DMS53 treated with DMSO at 0.1 percent for 48 hours (cell line): Measurements from ENCODE around the gene NOP16.
A peak's percentile ranks its signal among the peaks of the same experiment; 100 is the strongest.

Experiments
- DNase-seq: peaks from one replicate; lab custom pipeline; 2025; ENCODE audit not compliant: unreplicated experiment; lab: John Stamatoyannopoulos, UW

NOP16 gene

GRCh38 chr5:176388003-176388443 lies 375 bp downstream of the NOP16 start:
- no peak for DNase-seq

GRCh38 chr5:176387384-176387925 lies 943 bp downstream of the NOP16 start:
- no peak for DNase-seq

GRCh38 chr5:176386491-176386890 lies 1.9 kb downstream of the NOP16 start:
- DNase-seq = no peak

GRCh38 chr5:176384991-176385390 lies 3.4 kb downstream of the NOP16 start:
- DNase-seq = no peak

DNA sequence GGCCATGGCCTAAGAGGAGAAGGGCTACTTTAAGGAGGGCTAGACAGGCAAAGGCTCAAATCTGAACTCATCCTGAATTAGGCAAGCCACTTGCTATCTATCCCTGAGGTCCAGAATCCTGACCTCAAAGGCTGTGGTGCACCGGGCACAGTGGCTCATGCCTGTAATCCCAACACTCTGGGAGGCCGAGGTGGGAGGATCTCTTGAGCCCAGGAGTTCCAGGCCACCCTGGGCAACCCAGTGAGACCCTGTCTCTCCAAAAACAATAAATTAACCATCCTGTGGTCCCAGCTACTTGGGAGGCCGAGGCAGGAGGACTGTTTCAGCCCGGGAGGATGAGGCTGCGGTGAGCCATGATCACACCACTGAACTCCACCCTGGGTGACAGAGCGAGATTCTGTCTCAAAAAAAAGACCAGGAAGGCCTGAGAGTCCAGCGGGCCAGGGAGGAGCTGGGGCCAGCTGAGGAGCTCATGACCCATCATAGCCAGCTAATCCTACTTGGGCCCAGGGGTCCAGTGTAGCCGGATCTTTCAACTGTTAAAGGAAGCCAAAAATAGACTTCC lies 4.0 kb downstream of the NOP16 start:
- DNase-seq = no peak

DNA sequence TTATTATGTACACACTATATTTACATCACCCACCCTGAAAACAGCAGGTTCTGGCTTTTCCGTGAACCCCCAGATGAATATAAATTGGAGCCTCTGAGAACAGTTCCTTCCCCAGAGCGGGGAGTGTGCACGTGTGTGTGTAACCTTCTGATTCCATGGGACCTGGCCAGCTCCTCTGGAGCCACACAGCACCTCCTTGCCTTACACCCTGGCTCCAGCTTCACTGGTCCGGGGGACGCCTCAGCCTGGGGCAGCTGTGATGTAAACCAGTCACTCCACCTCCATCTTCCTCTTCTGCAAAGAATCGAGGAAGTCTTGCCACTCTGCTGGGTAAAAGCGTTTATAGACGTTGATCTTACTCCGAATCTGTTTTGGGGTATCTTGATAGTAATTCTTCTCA lies 4.4 kb downstream of the NOP16 start:
- no peak for DNase-seq

DNA sequence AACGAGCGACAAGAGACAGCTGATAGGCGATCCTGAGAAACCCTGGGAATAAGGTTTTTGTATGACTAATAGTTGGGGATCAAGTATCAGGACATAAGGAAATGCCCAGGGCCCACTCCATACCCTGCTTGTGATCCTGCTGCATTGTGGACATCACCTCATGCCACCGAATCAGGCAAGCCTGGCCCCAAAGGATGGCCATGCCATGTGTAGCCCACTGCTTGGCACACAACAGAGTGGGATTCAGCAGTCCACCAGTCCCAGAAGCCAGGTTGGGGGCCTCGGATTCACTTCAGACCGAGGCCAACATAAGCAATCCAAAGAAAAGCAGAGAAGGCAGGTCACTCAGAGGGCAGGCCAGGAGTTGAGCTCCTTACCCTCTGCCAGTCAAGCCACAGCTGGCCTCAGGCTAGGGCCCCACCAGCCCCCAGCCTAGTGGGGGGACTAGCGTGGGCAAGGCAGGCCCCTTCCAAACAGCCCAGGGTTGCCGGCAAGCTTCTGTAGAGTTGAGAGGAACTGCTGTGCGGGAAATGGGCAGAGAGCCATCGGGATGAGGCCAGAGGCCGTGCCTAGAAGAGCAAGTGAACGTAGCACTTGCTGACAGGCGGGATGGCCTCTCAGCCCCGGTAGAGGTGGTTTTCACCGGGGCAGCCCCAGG lies 5.0 kb downstream of the NOP16 start:
- no peak for DNase-seq

GRCh38 chr5:176382721-176383120 lies 5.7 kb downstream of the NOP16 start:
- no peak for DNase-seq

GRCh38 chr5:176381979-176382378 lies 6.4 kb downstream of the NOP16 start:
- no peak for DNase-seq

DNA sequence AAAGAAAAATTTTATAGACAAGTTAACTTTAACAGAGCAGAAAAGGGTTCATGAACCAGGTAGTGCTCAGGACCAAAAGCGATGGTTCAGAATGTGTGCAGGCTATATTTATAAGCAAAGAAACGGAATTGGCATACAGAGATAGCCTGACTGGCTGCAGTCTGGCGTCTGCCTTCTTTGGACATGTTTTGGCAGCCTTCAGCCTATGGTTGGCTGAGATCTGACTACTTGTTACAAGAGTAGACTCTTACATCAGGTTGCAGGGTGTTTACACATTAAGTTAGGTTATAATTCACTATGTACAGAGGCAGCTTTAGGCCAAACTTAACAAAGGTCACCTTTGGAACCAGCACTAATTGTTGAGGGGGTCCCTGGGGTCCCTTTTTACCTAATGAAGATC lies 7.0 kb downstream of the NOP16 start:
- no peak for DNase-seq

- DNase-seq = no peak
Observed at GRCh38 chr5:176379881-176380280, 8.5 kb downstream of the NOP16 start.

GRCh38 chr5:176373100-176373818 lies 15.1 kb downstream of the NOP16 start:
- DNase-seq = no peak

DNA sequence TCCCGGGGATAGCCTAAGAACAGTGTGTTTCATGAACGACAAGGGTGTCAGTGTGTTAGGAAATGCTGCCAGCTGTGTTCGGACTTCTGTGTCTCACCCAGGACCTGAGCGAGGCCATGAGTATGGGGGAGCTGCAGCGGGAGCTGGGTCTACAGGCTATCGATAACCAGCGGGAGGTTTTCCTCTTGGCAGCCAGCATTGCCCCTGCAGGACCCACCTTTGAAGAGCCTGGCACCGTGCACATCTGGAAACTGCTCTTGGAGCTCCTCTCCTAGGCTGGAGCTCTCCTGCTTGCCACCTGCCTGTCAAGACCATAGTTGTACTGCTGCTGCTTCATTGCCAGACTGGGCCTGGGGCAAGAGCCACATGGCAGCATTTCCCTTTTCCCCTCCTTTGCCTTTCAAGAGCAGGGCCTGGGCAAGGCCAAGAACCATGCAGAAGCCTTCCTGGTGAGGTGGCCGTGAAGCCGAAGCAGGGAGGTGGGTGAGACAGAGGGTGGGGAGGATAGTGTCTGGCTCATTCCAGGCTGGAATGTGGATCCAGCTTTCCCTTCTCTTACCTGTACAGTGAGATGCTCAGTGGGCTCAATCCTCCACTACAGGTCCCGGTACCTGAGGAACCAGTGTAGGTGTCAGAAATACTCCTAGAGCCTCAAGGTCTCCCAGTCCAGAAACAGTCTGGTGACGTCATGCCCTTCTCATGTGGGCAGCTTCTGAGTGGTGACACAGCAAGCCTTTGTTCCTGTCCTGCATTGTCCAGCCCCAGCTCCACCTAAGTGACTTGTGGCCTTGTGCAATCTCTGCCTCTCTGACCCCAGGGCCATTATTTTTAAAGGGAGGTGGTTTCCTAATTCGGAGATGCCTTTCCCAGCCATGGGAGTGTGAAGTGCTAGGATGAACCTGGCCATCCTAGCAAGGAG lies 16.5 kb downstream of the NOP16 start:
- DNase-seq = no peak

DNA sequence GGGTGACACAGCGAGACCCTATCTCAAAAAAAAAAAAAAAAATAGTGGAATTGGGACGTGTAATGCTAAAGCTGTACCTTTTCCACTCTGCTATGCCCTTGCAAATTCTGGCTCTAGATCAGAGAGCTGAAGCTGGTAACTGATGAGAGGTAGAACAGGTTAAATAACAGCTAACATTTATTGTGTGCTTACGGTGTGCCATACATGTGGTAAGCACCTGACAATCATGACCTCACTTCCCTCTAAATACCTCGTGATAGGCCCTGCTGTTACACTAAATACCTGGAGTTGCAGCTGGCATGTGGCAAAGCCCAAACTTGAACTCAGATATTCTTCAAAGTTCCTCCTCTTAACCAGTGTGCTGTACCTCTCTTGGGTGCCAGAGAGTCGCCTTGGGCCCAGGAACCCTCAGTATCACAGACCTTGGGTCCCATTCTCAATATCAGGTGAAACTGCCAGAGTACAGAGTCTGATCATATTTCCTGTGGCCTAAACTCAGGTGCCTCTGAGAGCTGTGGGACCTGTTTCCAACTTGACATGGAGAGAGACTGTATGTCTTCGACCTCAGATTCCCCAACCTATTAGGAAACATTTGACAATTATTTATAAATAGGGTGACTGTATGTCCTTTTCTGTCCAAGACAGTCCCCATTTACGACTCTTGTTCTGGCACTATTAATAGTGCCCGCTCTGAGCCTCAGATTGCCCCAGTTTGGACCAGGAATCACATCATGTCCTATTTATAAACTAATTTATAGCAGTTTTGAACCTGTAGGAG lies 18.3 kb downstream of the NOP16 start:
- DNase-seq = no peak

DNA sequence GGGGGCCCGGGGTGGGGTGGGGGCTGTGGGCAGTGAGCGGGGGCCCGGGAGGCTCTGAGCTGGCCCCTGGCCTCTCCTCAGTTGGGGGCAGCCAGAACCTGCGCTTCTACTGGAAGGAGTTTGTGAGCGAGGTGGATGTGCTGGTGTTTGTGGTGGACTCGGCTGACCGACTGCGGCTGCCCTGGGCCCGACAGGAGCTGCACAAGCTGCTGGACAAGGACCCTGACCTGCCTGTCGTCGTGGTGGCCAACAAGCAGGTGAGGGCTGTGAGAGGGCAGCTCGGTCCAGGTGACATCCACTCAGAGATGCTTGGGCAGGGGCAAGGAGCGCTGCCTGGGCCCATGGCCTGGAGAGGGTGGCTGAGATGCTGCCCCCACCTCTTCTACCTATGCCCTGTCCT lies 19.7 kb downstream of the NOP16 start:
- no peak for DNase-seq

- peak; percentile 9 for DNase-seq
Observed at GRCh38 chr5:176366232-176366894, 22.0 kb downstream of the NOP16 start.

DNA sequence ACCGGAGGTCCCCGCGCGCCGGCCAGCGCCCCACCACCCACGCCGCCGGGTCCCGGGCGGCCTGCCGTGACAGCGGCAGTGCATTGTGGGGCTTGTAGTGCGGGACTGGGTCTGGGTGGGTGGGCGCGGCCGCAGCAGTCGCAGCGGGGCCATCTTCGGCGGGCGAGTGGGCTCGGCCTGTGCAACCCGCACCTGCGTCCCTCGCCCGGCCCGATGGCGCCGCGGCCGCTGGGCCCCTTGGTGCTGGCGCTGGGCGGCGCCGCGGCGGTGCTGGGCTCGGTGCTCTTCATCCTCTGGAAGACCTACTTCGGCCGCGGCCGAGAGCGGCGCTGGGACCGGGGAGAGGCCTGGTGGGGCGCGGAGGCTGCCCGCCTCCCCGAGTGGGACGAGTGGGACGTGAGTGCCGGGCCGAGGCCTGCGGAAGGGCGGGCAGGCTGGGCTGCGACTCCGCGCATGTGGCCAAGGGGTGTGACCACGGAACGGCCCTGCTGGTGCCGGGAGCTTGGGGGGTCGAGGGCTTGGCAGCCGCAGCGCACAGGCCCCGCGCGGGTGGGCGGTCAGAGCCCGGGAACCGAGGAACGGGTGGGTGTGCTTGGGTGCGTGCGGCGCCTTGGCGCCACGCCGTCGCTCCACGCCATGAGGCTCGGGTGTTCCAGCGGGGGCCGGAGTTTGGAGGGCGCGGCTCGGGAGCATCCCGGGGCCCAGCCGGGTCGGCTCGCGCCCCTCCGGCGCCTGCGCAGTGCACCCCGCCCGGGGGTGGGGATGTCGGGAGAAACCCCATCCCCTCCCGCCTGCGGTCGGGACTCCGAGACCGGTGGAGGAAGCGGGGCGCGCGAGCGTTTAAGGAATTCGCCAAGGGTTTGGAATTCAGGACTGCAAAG lies 22.8 kb downstream of the NOP16 start, which contains the start of gene ARL10:
TSS of gene ARL10 (plus strand) at position 137 of the 881 bp plus-strand sequence. CDS start at position 214, 77 bp downstream.
- no peak for DNase-seq

DNA sequence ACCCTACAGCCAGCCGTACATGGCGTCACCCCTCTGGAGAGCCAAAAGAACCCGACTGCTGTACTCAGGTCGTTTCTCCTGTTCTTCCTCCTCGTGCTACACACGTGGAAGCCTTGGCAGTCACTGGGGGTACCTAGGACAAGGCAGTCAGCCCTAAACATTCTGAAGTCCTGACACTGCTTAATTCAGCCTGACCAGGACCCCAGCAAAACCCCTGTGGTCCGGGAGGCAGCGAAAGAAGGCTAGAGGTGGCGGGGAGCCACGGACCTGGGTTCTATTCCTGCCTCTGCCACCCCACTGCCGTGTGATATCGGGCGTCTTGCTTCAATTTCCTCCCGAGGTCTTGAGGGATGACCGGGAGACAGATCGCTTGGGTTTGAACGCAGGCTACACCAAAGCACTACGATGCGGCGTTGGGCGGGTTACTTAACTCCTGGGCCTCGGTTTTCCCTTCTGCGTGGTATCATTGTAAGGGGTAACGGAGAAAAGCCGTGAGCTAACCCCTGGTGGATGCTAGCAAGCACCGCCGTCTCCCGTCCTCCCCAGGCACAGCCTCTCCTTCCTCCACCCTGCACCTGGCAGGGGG lies 23.5 kb downstream of the NOP16 start:
- DNase-seq = no peak

DNA sequence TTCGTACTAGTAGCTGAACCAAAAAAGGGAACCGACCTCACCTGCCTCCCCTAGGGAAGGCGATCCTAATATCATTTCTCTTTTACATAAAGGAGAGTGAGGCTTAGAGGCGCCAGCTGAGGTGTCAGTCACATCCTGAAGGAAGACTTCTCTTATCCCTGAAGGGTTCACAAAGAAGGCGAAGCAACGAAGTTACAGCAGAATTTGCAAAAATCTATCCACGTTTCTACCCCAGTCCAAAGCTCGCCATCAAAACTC lies 26.2 kb downstream of the NOP16 start:
- no peak for DNase-seq
